ENCODE data around the gene FGF11. TPM values are rescaled to one million over a fixed set of nuclear protein-coding genes. Genes with fewer than 3 reads are reported as not detected.

FGF11 gene
- total and polyA plus RNA-seq, 2 donors (not counting 3 experiments of a cell fraction or from before 2014, with no cell fraction given): 0.70 TPM; not detected in 1

GRCh38 chr17:7426896-7427489, 12.3 kb upstream of the FGF11 start:
- no peaks in the 10 kb centered on the region for H3K36me3 ChIP-seq (ENCODE audit: control insufficient read depth in 2 of 2, extremely low read depth in 1 of 2, insufficient read depth in 2 of 2, low read length in 2 of 2)
- ChIA-PET CTCF (interaction anchor here (0.7 to 0.8 kb wide), 2 partner anchors 37 to 71 kb away, joined by 3 read pairs; no protein-coding TSS in a partner anchor), POLR2A (interaction anchor here (0.9 kb wide), 1 partner anchor 23 kb away, joined by 3 read pairs; the partner anchor contains the start of gene TMEM256)
- no peak overlapping the region for H3K4me2 ChIP-seq (ENCODE audit: insufficient read depth, low read length)
- H3K9me3 ChIP-seq (replicated peaks; ENCODE audit: control insufficient read depth, insufficient read depth, low read length): no peaks in the 10 kb centered on the region
- H3K27me3 ChIP-seq (ENCODE audit: control insufficient read depth in 2 of 2, insufficient read depth in 2 of 2, low read length in 2 of 2): no peaks in the 10 kb centered on the region
- intact Hi-C loops (cut with micrococcal nuclease): no loop called here
- dilution Hi-C loops (cut with MboI; ENCODE audit: extremely low pct_ligation_motif_present, low sequenced_read_pairs): no loop called here
- no peak overlapping the region for H2AFZ ChIP-seq (ENCODE audit: low read depth, low read length)
- TF ChIP-seq POLR2A (IDR thresholded peaks at IDR 0.05; ENCODE audit: low read depth, low read length) (no peak), FOS (IDR thresholded peaks at IDR 0.05; ENCODE audit: borderline replicate concordance, insufficient read depth, low read length) (no peak), EZH2 (IDR thresholded peaks at IDR 0.05; ENCODE audit: borderline replicate concordance, low read depth, low read length, severe bottlenecking) (no peak), POLR2AphosphoS5 (IDR thresholded peaks at IDR 0.05; ENCODE audit: insufficient read depth, low read depth, low read length) (no peak), JUN (IDR thresholded peaks at IDR 0.05; ENCODE audit: borderline replicate concordance, insufficient read depth, insufficient read length, low read depth) (no peak), MAX (IDR thresholded peaks at IDR 0.05; ENCODE audit: insufficient read depth, insufficient read length) (no peak), MYC (IDR thresholded peaks at IDR 0.05; ENCODE audit: low read depth, low read length) (no peak), CTCF (IDR thresholded peaks at IDR 0.05; ENCODE audit: extremely low read depth in 1 of 2, insufficient read depth in 1 of 2, low read depth in 1 of 2, low read length in 2 of 2) (no peak), GATA2 (IDR thresholded peaks at IDR 0.05; ENCODE audit: insufficient read depth, insufficient read length, low read depth, low read length) (no peak)
- H3K9me1 ChIP-seq (replicated peaks; ENCODE audit: control insufficient read depth, extremely low read depth, insufficient read depth, low read length): no peaks in the 10 kb centered on the region
- no peak overlapping the region for H3K27ac ChIP-seq (ENCODE audit: insufficient read depth, low read depth, low read length)
- DNase-seq (ENCODE audit: low read depth, low spot score) (no peak), FAIRE-seq (no peak)
- no peaks in the 10 kb centered on the region for H4K20me1 ChIP-seq (replicated peaks; ENCODE audit: control insufficient read depth, extremely low read depth, insufficient read depth, low read length)
- no peaks in the 10 kb centered on the region for H3K4me1 ChIP-seq (ENCODE audit: control insufficient read depth, extremely low read depth, insufficient read depth, low read length)
- H3K9ac ChIP-seq (replicated peaks; ENCODE audit: extremely low read depth, insufficient read depth, low read length): no peak overlapping the region
- no peaks in the 10 kb centered on the region for H3K79me2 ChIP-seq (ENCODE audit: control insufficient read depth, insufficient read depth, low read length)
- H3K4me3 ChIP-seq (replicated peaks in 1 of 3; ENCODE audit: insufficient read depth in 1 of 3, low read depth in 1 of 3, low read length in 3 of 3): no peak overlapping the region
- BruUV-seq (replicated peaks): no TSS peak
